ENCODE data around the gene FALEC. TPM values are rescaled to one million over a fixed set of nuclear protein-coding genes. Genes with fewer than 3 reads are reported as not detected.

The FALEC gene
- total and polyA plus RNA-seq, 2 experiments from 2014 or later: 1.7 TPM; not detected in 1

- Mint-ChIP-seq H3K4me1 (peaks cover 8% of the 10 kb centered on the region), H3K4me3 (peak overlapping the region; percentile 98), H3K36me3 (ENCODE audit: low read depth) (peaks cover 33% of the 10 kb centered on the region), H3K27me3 (ENCODE audit: insufficient read depth, low read depth, poor library complexity) (peaks cover 9% of the 10 kb centered on the region), H3K27ac (peak overlapping the region; percentile 96), H3K9me3 (no peaks in the 10 kb centered on the region)
- peak; percentile 18 for DNase-seq (ENCODE audit: low spot score)
- Histone ChIP-seq H3K4me3 (peak overlapping the region; percentile 79), H3K27ac (ENCODE audit: low read depth) (peak overlapping the region; percentile 61), H3F3A (replicated peaks; ENCODE audit: low read depth) (peaks cover 8% of the 10 kb centered on the region; the same call in 1 of the 2 replicates), H3K36me3 (ENCODE audit: insufficient read depth) (peaks cover 24% of the 10 kb centered on the region), H3K79me2 (replicated peaks; ENCODE audit: insufficient read depth) (peaks cover 13% of the 10 kb centered on the region), H3K4me2 (peak overlapping the region; percentile 94), H2AFZ (peak overlapping the region; percentile 67), H3K9me2 (ENCODE audit: insufficient read depth) (no peaks in the 10 kb centered on the region), H3K27me3 (ENCODE audit: insufficient read depth) (no peaks in the 10 kb centered on the region), H4K20me1 (replicated peaks; ENCODE audit: insufficient read depth) (no peaks in the 10 kb centered on the region), H3K4me1 (ENCODE audit: insufficient read depth) (peaks cover 4% of the 10 kb centered on the region; the same call in 1 of the 2 replicates)
- TF ChIP-seq JUNB (IDR thresholded peaks at IDR 0.05; ENCODE audit: unreplicated experiment) (no peak), NANOG (IDR thresholded peaks at IDR 0.05; ENCODE audit: borderline replicate concordance) (no peak), POLR2AphosphoS5 (IDR thresholded peaks at IDR 0.05; ENCODE audit: low read depth) (no peak), ETS1 (IDR thresholded peaks at IDR 0.05) (no peak), ZNF114 (CRISPR knock-in tag; IDR thresholded peaks at IDR 0.05) (no peak), ZNF331 (CRISPR knock-in tag; IDR thresholded peaks at IDR 0.05; ENCODE audit: low read depth) (no peak), EZH2 (IDR thresholded peaks at IDR 0.05; ENCODE audit: low read depth, unreplicated experiment) (no peak), CREB1 (CRISPR knock-in tag; IDR thresholded peaks at IDR 0.05; ENCODE audit: low read depth) (no peak), CTCF (conservative IDR thresholded peaks at IDR 0.05; ENCODE audit: low read depth in 2 of 2) (no peak), ZNF462 (CRISPR knock-in tag; IDR thresholded peaks at IDR 0.05) (no peak), REST (IDR thresholded peaks at IDR 0.05; ENCODE audit: unreplicated experiment) (no peak), STAT1 (IDR thresholded peaks at IDR 0.05; ENCODE audit: unreplicated experiment) (no peak), EZH2phosphoT487 (IDR thresholded peaks at IDR 0.05; ENCODE audit: unreplicated experiment) (no peak)
- ATAC-seq: no peak
These were observed 27.8 kb upstream of the FALEC start for GRCh38 chr1:150487763-150488115.

Data from GM23338 (cell line).